K562 (cell line): ENCODE data around the gene TMEM248. TPM values are rescaled to one million over a fixed set of nuclear protein-coding genes. Genes with fewer than 3 reads are reported as not detected.

Experiments used
- ETV5 ChIP-seq: sonication (generic); formaldehyde crosslinking; IDR thresholded peaks from 2 replicates; pipeline ENCODE4 v1.4.0; 2020; ENCODE audit warnings: low read depth, mild to moderate bottlenecking, missing genetic modification reagents
- GATAD2B ChIP-seq: fragments of 450-650 bp; IDR thresholded peaks from 2 replicates; pipeline ENCODE4 v1.6.1; 2017; ENCODE audit warnings: mild to moderate bottlenecking, borderline replicate concordance
- ILK ChIP-seq: fragments of 450-650 bp; IDR thresholded peaks from 2 replicates; pipeline ENCODE4 v1.6.1; 2016; ENCODE audit warnings: missing genetic modification characterization, low read depth, mild to moderate bottlenecking, missing compliant biosample characterization, moderate library complexity, borderline replicate concordance
- MCM7 ChIP-seq, 2 experiments: fragments of 450-650 bp; IDR thresholded peaks; 2 replicates each; pipeline ENCODE4 v1.6.1; 2016 to 2018
- MEF2D ChIP-seq: conservative IDR thresholded peaks from 2 replicates; pipeline ENCODE4 v1.6.1; 2016; ENCODE audit warnings: low read depth, missing genetic modification characterization, missing compliant biosample characterization
- NR2F6 ChIP-seq: fragments of 450-650 bp; formaldehyde crosslinking; IDR thresholded peaks from 2 replicates; pipeline ENCODE4 v1.4.0; 2020; ENCODE audit warnings: mild to moderate bottlenecking
- PHF8 ChIP-seq: fragments of 200-600 bp; sonication (generic); IDR thresholded peaks from 2 replicates; pipeline ENCODE4 v1.6.1; 2012; ENCODE audit warnings: mixed run types, mild to moderate bottlenecking, inconsistent platforms, low read length, moderate library complexity, borderline replicate concordance
- POLR2AphosphoS5 ChIP-seq: IDR thresholded peaks from 2 replicates; pipeline ENCODE4 v1.6.1; 2011; ENCODE audit warnings: mild to moderate bottlenecking, low read depth, low read length, moderate library complexity; ENCODE audit not compliant: control insufficient read depth, insufficient read depth
- POLR2H ChIP-seq: IDR thresholded peaks from 2 replicates; pipeline ENCODE4 v1.6.1; 2016; ENCODE audit warnings: missing genetic modification characterization, low read depth, mild to moderate bottlenecking, control low read depth, missing compliant biosample characterization, moderate library complexity
- RBBP5 ChIP-seq: fragments of 200-600 bp; sonication (generic); IDR thresholded peaks from 2 replicates; pipeline ENCODE4 v1.6.1; 2012; ENCODE audit warnings: borderline replicate concordance, mild to moderate bottlenecking, low read length, control low read depth, inconsistent platforms; ENCODE audit not compliant: insufficient read depth, poor library complexity, severe bottlenecking
- RFX5 ChIP-seq: IDR thresholded peaks from 2 replicates; pipeline ENCODE4 v1.6.1; 2011; ENCODE audit warnings: low read depth, mild to moderate bottlenecking, improper control_type of control experiment, low read length
- SMARCB1 ChIP-seq: IDR thresholded peaks from 2 replicates; pipeline ENCODE4 v1.6.1; 2011; ENCODE audit warnings: improper control_type of control experiment, low read depth; ENCODE audit not compliant: insufficient read length
- YY1 ChIP-seq, 3 experiments: IDR thresholded peaks; 2 replicates each; pipeline ENCODE4 v1.6.1; 2011; ENCODE audit warnings: low read length in 2 of 3, mild to moderate bottlenecking in 2 of 3, moderate library complexity in 2 of 3, borderline replicate concordance in 1 of 3, control low read depth in 1 of 3, low read depth in 1 of 3; ENCODE audit not compliant: insufficient read depth in 3 of 3, insufficient replicate concordance in 2 of 3, control insufficient read depth in 1 of 3, insufficient read length in 1 of 3; ENCODE audit errors: extremely low read depth in 1 of 3
- ZNF133 ChIP-seq: fragments of 250-450 bp; sonication (Bioruptor Pico); IDR thresholded peaks from 2 replicates; pipeline ENCODE4 v1.4.0; 2020; ENCODE audit warnings: mild to moderate bottlenecking
- ZNF217 ChIP-seq: sonication (generic); formaldehyde crosslinking; IDR thresholded peaks from 2 replicates; pipeline ENCODE4 v1.8.0; 2022; ENCODE audit warnings: mild to moderate bottlenecking, missing genetic modification reagents
- ZSCAN32 ChIP-seq: fragments of 450-650 bp; formaldehyde crosslinking; IDR thresholded peaks from 2 replicates; pipeline ENCODE4 v1.4.0; 2020; ENCODE audit warnings: mild to moderate bottlenecking, moderate library complexity
- polyA plus RNA-seq, 8 experiments: library from polyadenylated mRNA; depleted of rRNA in 4 of 8; stranded (reverse) in 5 of 8; unstranded in 3 of 8; fragments of >200 nt; fragmentation: Nextera tagmentation in 2 of 8; fragmentation: Illumina TruSeq in 1 of 8; extraction: Ambion mirVana in 2 of 8; extraction: Trizol in 1 of 8; gene quantifications; 2 replicates each; pipeline versions ENCODE4 v1.2.1 to v1.2.3, GENCODE V29; 2011 to 2014; ENCODE audit warnings: inconsistent platforms in 1 of 8, missing spikeins in 1 of 8
- total RNA-seq, 7 experiments: library from RNA; depleted of rRNA in 6 of 7; stranded (reverse); fragments of >200 nt in 6 of 7; fragmentation: Illumina TruSeq in 2 of 7; extraction: Trizol in 2 of 7; gene quantifications; 2 replicates each; pipeline versions ENCODE4 v1.2.1 to v1.2.3, GENCODE V29; 2011 to 2021; ENCODE audit warnings: low replicate concordance in 1 of 7
- TF ChIP-seq, protein P1 (sequence below): sonication (generic); formaldehyde crosslinking; IDR thresholded peaks from 2 replicates; pipeline ENCODE4 v1.8.1; 2023; ENCODE audit warnings: mild to moderate bottlenecking, missing genetic modification reagents, moderate library complexity
- TF ChIP-seq, protein P2 (sequence below): fragments of 250-450 bp; sonication (Bioruptor Pico); IDR thresholded peaks from 2 replicates; pipeline ENCODE4 v1.5.0; 2020; ENCODE audit warnings: mild to moderate bottlenecking
- TF ChIP-seq, protein P3 (sequence below): fragments of 250-450 bp; sonication (Bioruptor Pico); IDR thresholded peaks from 2 replicates; pipeline ENCODE4 v1.5.0; 2021
- TF ChIP-seq, protein P4 (sequence below): fragments of 250-450 bp; sonication (Bioruptor Pico); IDR thresholded peaks from 2 replicates; pipeline ENCODE4 v1.4.0; 2020; ENCODE audit warnings: borderline replicate concordance
- TF ChIP-seq, protein P5 (sequence below): fragments of 450-650 bp; IDR thresholded peaks from 2 replicates; pipeline ENCODE4 v1.6.1; 2018; ENCODE audit warnings: mild to moderate bottlenecking, low read depth; ENCODE audit not compliant: partially characterized antibody

Gene TMEM248
- total and polyA plus RNA-seq, 9 of the 15 experiments (the other 6 are each of a cell fraction or from before 2014, with no cell fraction given), result 6.3 to 132 (median 64.4) TPM

DNA sequence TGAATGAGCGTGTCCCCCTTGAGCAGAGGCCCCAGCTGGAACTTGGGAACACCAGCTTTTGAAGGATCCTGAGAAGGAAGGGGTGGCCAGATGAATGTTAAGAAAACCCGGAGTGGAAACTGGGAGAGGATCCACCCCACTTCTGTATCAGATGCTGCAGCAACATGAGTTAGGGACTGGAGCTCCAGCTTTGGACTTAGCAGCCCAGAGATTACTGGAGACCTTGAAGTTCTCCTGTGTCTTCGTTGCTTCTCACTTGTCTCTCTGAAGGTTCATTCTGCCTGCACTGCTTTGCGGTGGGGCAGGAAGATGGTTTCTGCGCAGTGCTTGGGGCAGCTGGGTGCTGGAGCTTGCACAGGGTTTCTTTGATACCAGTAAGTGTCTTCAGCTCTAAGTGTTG lies 9.3 kb downstream of the TMEM248 start (continued):
- TF ChIP-seq, protein P1, sequence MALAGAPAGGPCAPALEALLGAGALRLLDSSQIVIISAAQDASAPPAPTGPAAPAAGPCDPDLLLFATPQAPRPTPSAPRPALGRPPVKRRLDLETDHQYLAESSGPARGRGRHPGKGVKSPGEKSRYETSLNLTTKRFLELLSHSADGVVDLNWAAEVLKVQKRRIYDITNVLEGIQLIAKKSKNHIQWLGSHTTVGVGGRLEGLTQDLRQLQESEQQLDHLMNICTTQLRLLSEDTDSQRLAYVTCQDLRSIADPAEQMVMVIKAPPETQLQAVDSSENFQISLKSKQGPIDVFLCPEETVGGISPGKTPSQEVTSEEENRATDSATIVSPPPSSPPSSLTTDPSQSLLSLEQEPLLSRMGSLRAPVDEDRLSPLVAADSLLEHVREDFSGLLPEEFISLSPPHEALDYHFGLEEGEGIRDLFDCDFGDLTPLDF (CRISPR knock-in tag), result no peak
- TF ChIP-seq ZNF133 (CRISPR knock-in tag) (no peak), MEF2D (tag) (0 out of 2 replicates have a peak, but pooled peaks have one; percentile 22), YY1 (IDR thresholded peaks at IDR 0.05; ENCODE audit: borderline replicate concordance in 1 of 3, control insufficient read depth in 1 of 3, extremely low read depth in 1 of 3, insufficient read depth in 3 of 3, insufficient read length in 1 of 3, insufficient replicate concordance in 2 of 3, low read depth in 1 of 3, low read length in 2 of 3) (peak in 2 of 3 experiments; percentile 33 to 64), RBBP5 (no peak), ETV5 (CRISPR knock-in tag) (no peak), POLR2AphosphoS5 (no peak), RFX5 (peak; percentile 87), PHF8 (no peak), ILK (tag) (no peak), NR2F6 (no peak), GATAD2B (peak; percentile 52), ZNF217 (CRISPR knock-in tag) (no peak), SMARCB1 (no peak), MCM7 (IDR thresholded peaks at IDR 0.05) (no peak), POLR2H (no peak), ZSCAN32 (CRISPR knock-in tag) (no peak)
- TF ChIP-seq, protein P2, sequence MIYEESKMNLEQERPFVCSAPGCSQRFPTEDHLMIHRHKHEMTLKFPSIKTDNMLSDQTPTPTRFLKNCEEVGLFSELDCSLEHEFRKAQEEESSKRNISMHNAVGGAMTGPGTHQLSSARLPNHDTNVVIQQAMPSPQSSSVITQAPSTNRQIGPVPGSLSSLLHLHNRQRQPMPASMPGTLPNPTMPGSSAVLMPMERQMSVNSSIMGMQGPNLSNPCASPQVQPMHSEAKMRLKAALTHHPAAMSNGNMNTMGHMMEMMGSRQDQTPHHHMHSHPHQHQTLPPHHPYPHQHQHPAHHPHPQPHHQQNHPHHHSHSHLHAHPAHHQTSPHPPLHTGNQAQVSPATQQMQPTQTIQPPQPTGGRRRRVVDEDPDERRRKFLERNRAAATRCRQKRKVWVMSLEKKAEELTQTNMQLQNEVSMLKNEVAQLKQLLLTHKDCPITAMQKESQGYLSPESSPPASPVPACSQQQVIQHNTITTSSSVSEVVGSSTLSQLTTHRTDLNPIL, result no peak
- TF ChIP-seq, protein P3, sequence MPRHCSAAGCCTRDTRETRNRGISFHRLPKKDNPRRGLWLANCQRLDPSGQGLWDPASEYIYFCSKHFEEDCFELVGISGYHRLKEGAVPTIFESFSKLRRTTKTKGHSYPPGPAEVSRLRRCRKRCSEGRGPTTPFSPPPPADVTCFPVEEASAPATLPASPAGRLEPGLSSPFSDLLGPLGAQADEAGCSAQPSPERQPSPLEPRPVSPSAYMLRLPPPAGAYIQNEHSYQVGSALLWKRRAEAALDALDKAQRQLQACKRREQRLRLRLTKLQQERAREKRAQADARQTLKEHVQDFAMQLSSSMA (CRISPR knock-in tag), result no peak
- TF ChIP-seq, protein P4, sequence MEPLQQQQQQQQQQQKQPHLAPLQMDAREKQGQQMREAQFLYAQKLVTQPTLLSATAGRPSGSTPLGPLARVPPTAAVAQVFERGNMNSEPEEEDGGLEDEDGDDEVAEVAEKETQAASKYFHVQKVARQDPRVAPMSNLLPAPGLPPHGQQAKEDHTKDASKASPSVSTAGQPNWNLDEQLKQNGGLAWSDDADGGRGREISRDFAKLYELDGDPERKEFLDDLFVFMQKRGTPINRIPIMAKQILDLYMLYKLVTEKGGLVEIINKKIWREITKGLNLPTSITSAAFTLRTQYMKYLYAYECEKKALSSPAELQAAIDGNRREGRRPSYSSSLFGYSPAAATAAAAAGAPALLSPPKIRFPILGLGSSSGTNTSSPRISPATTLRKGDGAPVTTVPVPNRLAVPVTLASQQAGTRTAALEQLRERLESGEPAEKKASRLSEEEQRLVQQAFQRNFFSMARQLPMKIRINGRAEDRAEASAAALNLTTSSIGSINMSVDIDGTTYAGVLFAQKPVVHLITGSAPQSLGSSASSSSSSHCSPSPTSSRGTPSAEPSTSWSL (CRISPR knock-in tag), result no peak
- TF ChIP-seq, protein P5, sequence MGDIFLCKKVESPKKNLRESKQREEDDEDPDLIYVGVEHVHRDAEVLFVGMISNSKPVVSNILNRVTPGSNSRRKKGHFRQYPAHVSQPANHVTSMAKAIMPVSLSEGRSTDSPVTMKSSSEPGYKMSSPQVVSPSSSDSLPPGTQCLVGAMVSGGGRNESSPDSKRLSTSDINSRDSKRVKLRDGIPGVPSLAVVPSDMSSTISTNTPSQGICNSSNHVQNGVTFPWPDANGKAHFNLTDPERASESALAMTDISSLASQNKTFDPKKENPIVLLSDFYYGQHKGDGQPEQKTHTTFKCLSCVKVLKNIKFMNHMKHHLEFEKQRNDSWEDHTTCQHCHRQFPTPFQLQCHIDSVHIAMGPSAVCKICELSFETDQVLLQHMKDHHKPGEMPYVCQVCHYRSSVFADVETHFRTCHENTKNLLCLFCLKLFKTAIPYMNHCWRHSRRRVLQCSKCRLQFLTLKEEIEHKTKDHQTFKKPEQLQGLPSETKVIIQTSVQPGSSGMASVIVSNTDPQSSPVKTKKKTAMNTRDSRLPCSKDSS, result no peak
